LHCN-M2 (cell line): ENCODE measurements around the gene C1orf56. TPM values are rescaled to one million over a fixed set of nuclear protein-coding genes. Genes with fewer than 3 reads are reported as not detected.

ENCODE experiments used
- DNase-seq: peaks from one replicate; pipeline ENCODE4 v3.0.0-alpha.2; 2012; ENCODE audit warnings: low read depth
- total RNA-seq: library from RNA; depleted of rRNA; stranded (reverse); fragments of >200 nt; gene quantifications from 2 replicates; pipeline ENCODE4 v1.2.3, GENCODE V29; 2014; rRNA removed

Gene C1orf56
- total RNA-seq, 1 experiment from 2014 or later = 4.7 TPM

DNA sequence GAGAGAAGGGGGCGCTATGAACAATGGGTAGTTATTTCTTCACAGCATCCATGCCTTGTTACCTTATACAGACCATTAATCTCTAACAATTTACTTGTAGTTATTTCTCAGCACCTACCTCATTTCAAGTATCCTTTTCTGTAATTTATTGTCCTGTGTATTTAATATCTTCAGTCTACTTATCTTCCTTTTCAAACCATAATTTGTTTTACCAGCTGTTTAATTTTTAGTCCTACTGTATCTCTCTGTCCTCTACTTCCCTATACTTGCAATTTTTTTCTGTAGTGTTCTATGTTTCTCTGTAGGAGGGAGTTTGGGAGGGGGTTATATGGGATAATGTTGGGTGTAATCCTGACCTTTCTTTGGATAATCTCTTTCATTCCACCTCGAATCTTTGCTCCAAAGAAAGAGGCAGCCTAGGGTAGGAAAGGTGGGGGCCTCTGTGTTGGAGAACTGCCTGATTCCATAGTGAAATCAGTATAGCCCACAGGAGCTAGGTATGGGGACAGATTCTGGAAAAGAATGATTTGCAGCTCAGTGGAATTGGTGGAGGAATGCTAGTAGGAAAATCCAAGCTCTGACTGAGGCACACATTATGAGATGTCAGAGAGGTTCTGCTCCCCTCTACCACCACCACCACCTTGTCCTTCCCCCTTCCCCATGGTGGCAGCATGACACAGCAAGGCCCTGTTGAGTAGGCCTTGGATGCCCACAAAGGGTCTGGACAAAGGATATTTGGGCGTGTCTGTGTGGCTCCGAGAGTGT lies 13.3 kb downstream of the C1orf56 start:
- no peak for DNase-seq

DNA sequence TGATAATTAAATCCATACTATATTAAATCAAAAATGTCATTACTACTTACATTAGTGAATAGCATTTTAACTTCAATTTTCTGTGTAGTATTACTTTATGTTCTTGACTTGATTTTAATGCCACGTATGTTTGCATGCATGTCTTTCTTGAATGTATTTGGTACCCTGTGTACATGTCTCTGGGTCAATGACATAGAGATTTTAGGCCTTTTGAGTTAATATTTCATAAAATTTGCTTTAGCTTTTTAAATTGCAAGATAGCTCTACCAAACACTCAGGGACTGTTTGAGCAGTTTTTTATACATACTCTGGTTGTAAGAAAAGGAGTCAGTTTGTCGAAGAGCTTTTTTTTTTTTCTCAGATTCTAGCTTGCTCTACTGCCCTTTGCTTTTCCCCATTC lies 14.2 kb downstream of the C1orf56 start:
- DNase-seq = no peak

DNA sequence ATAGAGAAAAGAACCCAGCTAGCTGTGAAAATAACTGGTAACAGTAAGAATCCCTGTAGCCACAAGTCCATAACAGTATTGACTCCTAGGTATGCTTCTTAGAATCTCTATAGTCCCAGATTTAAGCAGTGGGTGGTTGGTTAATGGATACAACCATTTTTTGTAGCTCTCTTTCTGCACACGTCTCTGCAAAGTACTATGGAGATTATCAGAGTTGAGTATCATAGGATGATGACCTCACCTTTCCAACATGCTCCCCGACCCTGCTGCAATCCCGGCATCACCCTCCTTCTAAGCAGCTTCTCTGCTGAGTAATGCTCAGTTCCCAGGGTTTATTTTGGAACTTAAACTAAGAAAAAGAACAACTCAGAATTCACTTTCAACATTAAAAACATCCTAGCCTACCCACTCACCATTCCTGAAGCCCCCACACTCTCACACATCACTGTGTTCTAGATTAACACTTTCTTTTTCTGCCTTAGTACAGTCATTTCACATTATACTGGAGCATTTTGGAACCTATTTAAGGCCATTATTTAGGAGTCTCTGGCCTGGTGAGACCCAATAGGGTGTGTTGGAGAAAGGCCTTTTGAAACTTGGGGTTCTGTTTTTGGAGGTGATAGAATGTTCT lies 15.3 kb downstream of the C1orf56 start:
- peak; percentile 81 for DNase-seq

DNA sequence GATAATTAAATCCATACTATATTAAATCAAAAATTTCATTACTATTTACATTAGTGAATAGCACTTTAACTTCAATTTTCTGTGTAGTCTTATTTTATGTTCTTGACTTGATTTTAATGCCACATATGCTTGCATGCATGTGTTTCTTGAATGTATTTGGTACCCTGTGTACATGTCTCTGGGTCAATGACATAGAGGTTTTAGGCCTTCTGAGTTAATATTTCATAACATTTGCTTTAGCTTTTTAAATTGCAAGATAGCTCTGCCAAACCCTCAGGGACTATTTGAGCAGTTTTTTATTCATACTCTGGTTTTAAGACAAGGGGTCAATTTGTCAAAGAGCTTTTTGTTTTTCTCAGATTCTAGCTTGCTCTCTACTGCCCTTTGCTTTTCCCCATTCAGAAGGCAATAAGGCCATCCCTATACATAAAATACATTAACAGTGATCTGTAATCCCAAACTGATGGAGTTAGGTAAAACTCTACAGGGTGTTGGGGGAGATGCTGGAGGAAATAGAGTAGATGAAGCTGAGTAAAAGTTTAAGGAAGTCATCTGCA lies 17.6 kb downstream of the C1orf56 start:
- no peak for DNase-seq

DNA sequence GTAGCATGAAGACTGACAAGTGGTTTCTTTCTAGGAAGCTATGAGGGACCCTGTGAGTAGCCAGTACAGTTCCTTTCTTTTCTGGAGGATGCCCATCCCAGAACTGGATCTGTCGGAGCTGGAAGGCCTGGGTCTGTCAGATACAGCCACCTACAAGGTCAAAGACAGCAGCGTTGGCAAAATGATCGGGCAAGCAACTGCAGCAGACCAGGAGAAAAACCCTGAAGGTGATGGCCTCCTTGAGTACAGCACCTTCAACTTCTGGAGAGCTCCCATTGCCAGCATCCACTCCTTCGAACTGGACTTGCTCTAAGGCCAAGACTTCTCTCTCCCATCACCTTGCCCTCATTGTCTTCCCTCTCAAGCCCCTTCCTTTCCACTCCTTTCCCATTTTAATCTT lies 19.6 kb downstream of the C1orf56 start:
- no peak for DNase-seq

DNA sequence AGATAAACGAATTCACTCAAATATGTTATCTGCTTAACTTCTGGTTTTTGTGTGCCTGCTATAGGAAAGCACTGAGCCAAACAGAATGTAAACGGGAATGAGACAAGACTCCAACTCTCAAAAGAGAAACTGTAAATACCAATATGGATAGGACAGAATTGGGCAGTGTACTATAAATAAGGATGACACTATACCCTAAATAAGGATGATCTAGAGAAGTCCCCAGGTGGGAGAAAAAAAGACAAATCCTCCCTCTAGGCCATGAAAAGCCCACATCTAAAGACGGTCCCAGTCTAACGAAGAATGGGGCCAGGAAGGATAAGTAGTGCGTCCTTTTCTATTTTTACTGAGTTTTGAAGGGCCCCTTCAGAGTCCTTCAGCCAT lies 21.5 kb downstream of the C1orf56 start:
- no peak for DNase-seq

DNA sequence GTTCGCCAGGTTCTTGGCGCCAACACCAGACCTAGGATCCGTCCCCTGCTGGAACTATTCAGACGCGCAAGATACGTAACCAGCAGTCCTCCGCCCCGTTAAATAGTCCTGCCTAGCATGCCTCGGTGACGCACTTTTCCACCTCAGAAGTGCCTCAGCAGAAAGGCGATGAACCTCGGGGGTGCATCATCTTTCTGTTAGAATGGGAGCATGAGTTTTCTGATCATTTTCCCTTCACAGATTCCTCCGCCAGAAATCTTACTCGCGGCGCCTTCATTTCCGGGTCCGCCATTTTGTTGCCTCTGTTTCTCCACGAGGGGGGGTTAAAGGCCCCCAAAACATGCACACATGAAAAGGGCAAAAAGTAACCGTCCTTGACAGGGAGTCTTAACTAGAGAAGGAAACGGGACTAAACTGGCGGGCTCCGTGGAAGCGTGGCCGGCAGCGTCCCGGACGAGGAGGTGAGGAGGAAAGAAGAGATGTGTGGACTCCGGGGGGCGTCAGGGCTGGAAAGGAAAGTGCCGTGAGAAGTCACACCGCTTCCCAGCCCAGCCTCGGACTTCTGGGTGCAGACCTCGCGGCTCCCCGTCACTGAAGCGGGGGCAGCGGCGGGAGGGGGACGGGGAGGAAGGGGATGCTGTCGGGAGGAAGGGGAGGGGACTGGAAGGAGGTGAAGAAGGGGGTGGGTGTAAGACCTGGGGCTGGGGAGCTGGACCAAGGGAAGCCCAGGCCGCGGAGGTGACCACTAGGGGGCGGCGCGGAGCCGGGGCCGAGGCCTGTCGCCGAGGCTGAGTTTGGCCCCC lies 23.1 kb downstream of the C1orf56 start, which contains the start of gene GABPB2:
Gene GABPB2 (plus strand): TSS at position 288 of the 803 bp plus-strand sequence. CDS start 17,429 bp downstream, outside the sequence.
- DNase-seq = peak; percentile 94

DNA sequence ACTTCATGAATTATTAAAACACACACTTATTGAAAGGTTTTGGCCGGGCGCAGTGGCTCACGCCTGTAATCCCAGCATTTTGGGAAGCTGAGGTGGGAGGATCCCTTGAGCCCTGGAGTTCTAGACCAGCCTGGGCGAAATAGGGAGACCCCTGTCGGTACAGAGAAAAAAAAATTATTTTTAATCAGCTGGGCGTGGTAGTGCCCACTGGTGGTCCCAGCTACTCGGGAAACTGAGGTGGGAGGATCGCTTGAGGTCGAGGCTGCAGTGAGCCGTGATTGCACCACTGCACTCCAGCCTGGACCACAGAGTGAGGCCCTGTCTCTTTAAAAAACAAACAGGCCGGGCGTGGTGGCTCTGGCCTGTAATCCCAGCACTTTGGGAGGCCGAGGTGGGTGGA lies 24.7 kb downstream of the C1orf56 start:
- no peak for DNase-seq

DNA sequence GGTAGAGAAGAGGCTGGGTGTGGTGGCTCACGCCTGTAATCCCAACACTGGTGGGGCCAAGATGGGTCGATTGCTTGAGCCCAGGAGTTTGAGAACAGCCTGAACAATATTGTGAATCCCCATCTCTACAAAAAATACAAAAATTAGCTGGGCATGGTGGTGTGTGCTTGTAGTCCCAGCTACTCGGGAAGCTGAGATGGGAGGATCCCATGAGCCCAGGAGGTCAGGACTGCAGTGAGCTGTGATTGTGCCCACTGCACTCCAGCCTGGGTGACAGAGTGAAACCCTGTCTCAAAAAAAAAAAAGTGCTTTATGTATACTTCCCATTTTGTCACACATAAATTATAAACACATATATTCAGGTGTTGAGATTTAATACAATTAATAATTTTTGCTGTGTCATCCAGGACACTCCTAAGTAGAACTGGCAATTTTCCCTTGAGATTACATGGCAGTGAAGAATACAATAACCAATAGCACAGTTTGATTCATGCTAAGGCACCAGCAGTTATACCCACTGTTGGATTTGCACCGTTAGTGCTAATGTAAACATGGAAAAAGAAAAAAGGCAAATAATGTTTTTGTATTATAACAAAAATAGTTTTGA lies 38.5 kb downstream of the C1orf56 start:
- DNase-seq = no peak

DNA sequence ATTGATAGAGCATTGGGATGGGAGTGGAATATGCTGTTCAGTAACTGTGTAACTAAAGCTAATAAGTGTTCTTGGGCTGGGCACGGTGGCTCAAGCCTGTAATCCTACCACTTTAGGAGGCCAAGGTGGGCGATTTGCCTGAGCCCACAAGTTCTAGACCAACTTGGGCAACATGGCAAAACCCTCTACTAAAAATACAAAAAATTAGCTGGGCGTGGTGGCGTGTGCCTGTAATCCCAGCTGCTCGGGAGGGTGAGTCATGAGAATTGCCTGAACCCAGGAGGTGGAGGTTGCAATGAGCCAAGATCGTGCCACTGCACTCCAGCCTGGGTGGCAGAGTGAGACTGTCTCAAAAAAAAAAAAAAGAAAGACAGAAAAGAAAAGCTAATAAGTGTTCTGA lies 49.9 kb downstream of the C1orf56 start:
- peak; percentile 51 for DNase-seq

DNA sequence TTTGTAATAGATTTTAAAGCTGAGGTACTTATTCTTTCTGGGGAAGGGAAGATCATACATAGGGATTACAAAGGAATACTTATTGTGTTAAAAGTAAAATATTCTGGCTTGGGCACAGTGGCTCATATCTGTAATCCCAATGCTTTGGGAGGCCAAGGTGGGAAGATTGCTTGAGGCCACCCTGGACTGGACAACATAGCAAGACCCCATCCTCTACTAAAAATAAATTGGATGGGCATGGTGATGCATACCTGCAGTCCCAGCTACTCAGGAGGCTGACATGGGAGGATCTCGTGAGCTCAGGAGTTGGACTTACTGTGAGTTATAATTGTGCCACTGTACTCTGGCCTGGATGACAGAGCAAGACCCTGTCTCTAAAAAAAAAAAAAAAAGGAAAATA lies 50.6 kb downstream of the C1orf56 start:
- no peak for DNase-seq

Other genes with a start within 250 kb of the C1orf56 start
- 1.7 and 1.8 TPM in 2 replicates for gene CTSK, start 239.5 kb upstream of the C1orf56 start, total RNA-seq
- 25.6 and 34.7 TPM in 2 replicates for gene ARNT, start 171.2 kb upstream of the C1orf56 start, total RNA-seq
- gene CTXND2, start 160.6 kb upstream of the C1orf56 start, total RNA-seq = not detected in 2 replicates
- gene SETDB1, start 121.4 kb upstream of the C1orf56 start, total RNA-seq = 18.1 and 25.6 TPM in 2 replicates
- gene CERS2, start 72.9 kb upstream of the C1orf56 start, total RNA-seq = 197 and 219 TPM in 2 replicates
- gene ANXA9, start 65.5 kb upstream of the C1orf56 start, total RNA-seq = not detected in 2 replicates
- gene MINDY1, start 40.8 kb upstream of the C1orf56 start, total RNA-seq = 3.8 and 9.2 TPM in 2 replicates
- 7.6 and 9.1 TPM in 2 replicates for gene PRUNE1, start 39.3 kb upstream of the C1orf56 start, total RNA-seq
- 0.06 and 0.32 TPM in 2 replicates for gene BNIPL, start 11.2 kb upstream of the C1orf56 start, total RNA-seq
- gene CDC42SE1, start 11.9 kb downstream of the C1orf56 start, total RNA-seq = 71.2 and 85.9 TPM in 2 replicates
- gene MLLT11, start 12.6 kb downstream of the C1orf56 start, total RNA-seq = 16.9 and 17.2 TPM in 2 replicates
- 6.3 and 7.1 TPM in 2 replicates for gene GABPB2, start 23.0 kb downstream of the C1orf56 start, total RNA-seq
- 2.1 and 3.8 TPM in 2 replicates for gene SEMA6C, start 98.9 kb downstream of the C1orf56 start, total RNA-seq
- not detected in 2 replicates for gene TNFAIP8L2, start 108.9 kb downstream of the C1orf56 start, total RNA-seq
- 9.1 and 10.2 TPM in 2 replicates for gene LYSMD1, start 118.2 kb downstream of the C1orf56 start, total RNA-seq
- 25.5 and 31.9 TPM in 2 replicates for gene SCNM1, start 118.4 kb downstream of the C1orf56 start, total RNA-seq
- 0.34 TPM in 1 of 2 replicates, not detected in the other for gene TMOD4, start 128.2 kb downstream of the C1orf56 start, total RNA-seq
- 59.8 and 64.0 TPM in 2 replicates for gene VPS72, start 142.4 kb downstream of the C1orf56 start, total RNA-seq
- 48.9 and 49.7 TPM in 2 replicates for gene PIP5K1A, start 150.8 kb downstream of the C1orf56 start, total RNA-seq
- 145 and 175 TPM in 2 replicates for gene PSMD4, start 207.0 kb downstream of the C1orf56 start, total RNA-seq
- gene ZNF687, start 234.5 kb downstream of the C1orf56 start, total RNA-seq = 16.2 and 21.6 TPM in 2 replicates